GM21529 (cell line): ENCODE data around the gene GPD1L.
A peak's percentile ranks its signal among the peaks of the same experiment; 100 is the strongest.
"Not testable (repeated sequence)": the region's sequence is repeated elsewhere in the genome, so short reads cannot be mapped to it uniquely, and the experiment has no call there.

Experiments used
- ATAC-seq: cut with Tn5 transposase; IDR thresholded peaks from one replicate; pipeline ENCODE4 v1.9.1; 2021; ENCODE audit not compliant: unreplicated experiment

Gene GPD1L

GRCh38 chr3:32106132-32106928 is at the start of gene GPD1L:
TSS of gene GPD1L (plus strand) at chr3:32106620. CDS start at chr3:32106712, 92 bp downstream.
- ATAC-seq, result peak; percentile 100

GRCh38 chr3:32058465-32058864 is 48.0 kb upstream of the GPD1L start:
- ATAC-seq, result not testable (repeated sequence)

GRCh38 chr3:32062950-32063582 is 43.4 kb upstream of the GPD1L start:
- no peak for ATAC-seq

GRCh38 chr3:32066686-32067085 is 39.7 kb upstream of the GPD1L start:
- ATAC-seq, result no peak

GRCh38 chr3:32074194-32074593 is 32.2 kb upstream of the GPD1L start:
- not testable (repeated sequence) for ATAC-seq

- ATAC-seq, result no peak
Observed at GRCh38 chr3:32076566-32076965, 29.9 kb upstream of the GPD1L start.

GRCh38 chr3:32077260-32078084 is 28.9 kb upstream of the GPD1L start:
- no peak for ATAC-seq

- no peak for ATAC-seq
Observed at GRCh38 chr3:32078085-32078634, 28.3 kb upstream of the GPD1L start.

GRCh38 chr3:32078864-32079263 is 27.6 kb upstream of the GPD1L start:
- ATAC-seq, result no peak

- no peak for ATAC-seq
Observed at GRCh38 chr3:32082721-32083120, 23.7 kb upstream of the GPD1L start.

GRCh38 chr3:32083702-32084270 is 22.6 kb upstream of the GPD1L start:
- ATAC-seq, result no peak

GRCh38 chr3:32084870-32085269 is 21.6 kb upstream of the GPD1L start:
- ATAC-seq, result no peak

GRCh38 chr3:32086464-32086863 is 20.0 kb upstream of the GPD1L start:
- no peak for ATAC-seq

- ATAC-seq, result no peak
Observed at GRCh38 chr3:32089476-32089875, 16.9 kb upstream of the GPD1L start.

GRCh38 chr3:32093204-32093603 is 13.2 kb upstream of the GPD1L start:
- ATAC-seq, result no peak

- no peak for ATAC-seq
Observed at GRCh38 chr3:32095431-32095830, 11.0 kb upstream of the GPD1L start.

- ATAC-seq, result peak; percentile 82
Observed at GRCh38 chr3:32097768-32098167, 8.7 kb upstream of the GPD1L start.

GRCh38 chr3:32098528-32098927 is 7.9 kb upstream of the GPD1L start:
- ATAC-seq, result no peak

- no peak for ATAC-seq
Observed at GRCh38 chr3:32100465-32100864, 6.0 kb upstream of the GPD1L start.

- no peak for ATAC-seq
Observed at GRCh38 chr3:32102289-32102688, 4.1 kb upstream of the GPD1L start.

GRCh38 chr3:32104492-32104891 is 1.9 kb upstream of the GPD1L start:
- ATAC-seq, result no peak
